Parathyroid adenoma (tissue), 2 donors: ENCODE data around the gene RORB.

Experiments
- H2AFZ ChIP-seq: fragments of 300-600 bp; sonication (generic); one replicate; pipeline ENCODE4 v1.7.0; 2017; ENCODE audit warnings: antibody characterized with exemption, mild to moderate bottlenecking
- H3K27ac ChIP-seq: fragments of 300-600 bp; sonication (generic); one replicate; pipeline ENCODE4 v1.7.0; 2017
- H3K27me3 ChIP-seq: fragments of 300-600 bp; sonication (generic); one replicate; pipeline ENCODE4 v1.7.0; 2017; ENCODE audit warnings: low read length; ENCODE audit not compliant: control insufficient read depth, insufficient read depth
- H3K36me3 ChIP-seq: fragments of 300-600 bp; sonication (generic); one replicate; pipeline ENCODE4 v1.7.0; 2017; ENCODE audit warnings: low read length; ENCODE audit not compliant: control insufficient read depth, insufficient read depth
- H3K4me1 ChIP-seq: fragments of 300-600 bp; sonication (generic); one replicate; pipeline ENCODE4 v1.7.0; 2017; ENCODE audit warnings: control low read depth
- H3K4me2 ChIP-seq: fragments of 300-600 bp; sonication (generic); one replicate; pipeline ENCODE4 v1.7.0; 2017; ENCODE audit warnings: low read length
- H3K4me3 ChIP-seq: fragments of 300-600 bp; sonication (generic); one replicate; pipeline ENCODE4 v1.7.0; 2017; ENCODE audit warnings: low read depth, low read length
- H3K79me2 ChIP-seq: fragments of 300-600 bp; sonication (generic); one replicate; pipeline ENCODE4 v1.7.0; 2017; ENCODE audit warnings: control low read depth
- H3K9ac ChIP-seq: fragments of 300-600 bp; sonication (generic); one replicate; pipeline ENCODE4 v1.7.0; 2017; ENCODE audit warnings: mild to moderate bottlenecking
- H3K9me3 ChIP-seq: fragments of 300-600 bp; sonication (generic); one replicate; pipeline ENCODE4 v1.7.0; 2017; ENCODE audit warnings: low read length; ENCODE audit not compliant: control insufficient read depth
- TF ChIP-seq, protein P1 (sequence below): fragments of 300-600 bp; sonication (generic); IDR thresholded peaks from one replicate; pipeline ENCODE4 v1.7.0; 2017; ENCODE audit warnings: antibody characterized with exemption, mild to moderate bottlenecking
- donor health status: primary hyperparathyroidism.

RORB gene

DNA sequence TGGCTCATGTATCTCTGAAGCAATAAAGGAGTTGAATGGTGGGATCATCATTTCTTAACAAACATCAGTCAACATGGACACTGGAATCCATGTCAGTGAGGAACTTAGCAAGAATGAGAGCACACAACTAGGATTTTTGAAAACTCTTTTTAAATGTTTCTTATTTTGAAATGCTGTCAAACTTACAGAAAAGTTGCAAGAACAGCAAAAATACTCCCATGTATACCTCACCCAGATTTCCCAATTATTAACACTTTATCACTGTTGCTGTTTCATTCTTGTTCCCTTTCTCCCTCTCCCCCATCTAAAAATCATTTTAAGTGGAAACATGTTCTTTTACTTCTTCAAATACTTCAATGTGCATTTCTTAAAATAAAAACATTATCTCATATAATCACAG, 65.5 kb downstream of the RORB start:
- Histone ChIP-seq H3K27ac (no peak overlapping the region), H3K9ac (no peak overlapping the region), H3K79me2 (no peaks in the 10 kb centered on the region), H3K4me2 (no peak overlapping the region), H3K4me1 (no peaks in the 10 kb centered on the region), H2AFZ (no peak overlapping the region), H3K36me3 (no peaks in the 10 kb centered on the region), H3K9me3 (no peaks in the 10 kb centered on the region), H3K27me3 (no peaks in the 10 kb centered on the region), H3K4me3 (no peak overlapping the region)
- TF ChIP-seq, protein P1, sequence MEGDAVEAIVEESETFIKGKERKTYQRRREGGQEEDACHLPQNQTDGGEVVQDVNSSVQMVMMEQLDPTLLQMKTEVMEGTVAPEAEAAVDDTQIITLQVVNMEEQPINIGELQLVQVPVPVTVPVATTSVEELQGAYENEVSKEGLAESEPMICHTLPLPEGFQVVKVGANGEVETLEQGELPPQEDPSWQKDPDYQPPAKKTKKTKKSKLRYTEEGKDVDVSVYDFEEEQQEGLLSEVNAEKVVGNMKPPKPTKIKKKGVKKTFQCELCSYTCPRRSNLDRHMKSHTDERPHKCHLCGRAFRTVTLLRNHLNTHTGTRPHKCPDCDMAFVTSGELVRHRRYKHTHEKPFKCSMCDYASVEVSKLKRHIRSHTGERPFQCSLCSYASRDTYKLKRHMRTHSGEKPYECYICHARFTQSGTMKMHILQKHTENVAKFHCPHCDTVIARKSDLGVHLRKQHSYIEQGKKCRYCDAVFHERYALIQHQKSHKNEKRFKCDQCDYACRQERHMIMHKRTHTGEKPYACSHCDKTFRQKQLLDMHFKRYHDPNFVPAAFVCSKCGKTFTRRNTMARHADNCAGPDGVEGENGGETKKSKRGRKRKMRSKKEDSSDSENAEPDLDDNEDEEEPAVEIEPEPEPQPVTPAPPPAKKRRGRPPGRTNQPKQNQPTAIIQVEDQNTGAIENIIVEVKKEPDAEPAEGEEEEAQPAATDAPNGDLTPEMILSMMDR: no peak

DNA sequence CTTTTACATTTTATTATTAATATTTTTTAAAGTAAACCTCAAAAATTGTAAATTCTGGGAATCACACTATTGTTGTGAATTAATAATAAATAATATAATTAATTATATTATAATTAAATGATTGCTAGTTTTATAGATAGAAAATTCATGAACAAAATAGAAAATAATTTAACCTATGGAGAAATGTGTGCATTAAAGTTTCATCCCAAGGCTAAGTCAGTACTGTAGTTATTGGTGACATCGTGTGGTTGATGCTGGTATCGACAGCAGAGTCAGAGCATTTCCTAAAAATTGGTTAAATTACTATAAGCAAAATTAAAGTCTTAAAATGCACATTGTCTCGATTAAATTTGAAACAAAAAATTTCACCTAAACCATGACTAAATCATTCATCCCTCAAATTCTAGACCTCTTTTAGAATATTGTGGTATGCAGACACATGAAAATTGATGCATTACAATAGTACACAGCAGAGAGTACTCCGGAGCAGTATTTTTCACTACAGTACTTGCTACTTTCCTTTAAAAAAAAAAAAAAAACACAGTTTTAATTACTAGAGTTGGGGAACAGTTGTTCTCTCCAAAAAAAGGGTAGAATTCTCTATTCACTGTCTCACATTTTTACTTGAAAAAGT, 73.9 kb downstream of the RORB start:
- Histone ChIP-seq H3K36me3 (no peaks in the 10 kb centered on the region), H3K9me3 (no peaks in the 10 kb centered on the region), H2AFZ (no peak overlapping the region), H3K79me2 (no peaks in the 10 kb centered on the region), H3K27ac (no peak overlapping the region), H3K4me1 (no peaks in the 10 kb centered on the region), H3K4me3 (no peak overlapping the region), H3K27me3 (no peaks in the 10 kb centered on the region), H3K9ac (no peak overlapping the region), H3K4me2 (no peak overlapping the region)
- TF ChIP-seq, protein P1: peak; percentile 54

DNA sequence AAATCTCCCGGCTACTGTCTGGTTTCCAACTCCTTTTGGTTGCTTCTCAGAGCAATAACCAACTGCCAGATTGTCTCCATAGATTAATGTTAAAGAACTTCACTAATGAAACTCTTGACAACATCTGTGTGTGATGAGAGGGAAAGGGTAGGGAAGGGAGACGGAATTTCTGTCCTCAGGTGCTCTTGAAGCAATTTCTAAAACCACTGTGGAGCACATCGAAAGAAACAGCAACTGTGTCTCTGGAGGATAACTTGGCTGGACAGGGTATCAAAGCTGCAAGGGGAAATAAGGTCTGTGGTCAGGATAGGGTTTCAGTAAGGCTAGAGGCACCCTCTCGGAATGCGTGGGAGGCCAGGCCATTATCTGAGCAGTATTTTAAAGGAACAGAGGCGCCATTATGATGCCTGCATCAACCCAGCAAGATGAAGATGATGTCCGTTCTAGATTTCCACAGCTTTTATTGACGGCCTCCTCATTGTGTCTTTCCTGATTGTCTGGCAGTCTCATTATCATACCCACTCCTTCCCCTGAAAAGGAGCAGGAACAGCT, 76.6 kb downstream of the RORB start:
- H3K9ac ChIP-seq: no peak overlapping the region
- no peaks in the 10 kb centered on the region for H3K4me1 ChIP-seq
- no peak overlapping the region for H3K4me2 ChIP-seq
- H3K36me3 ChIP-seq: no peaks in the 10 kb centered on the region
- TF ChIP-seq, protein P1: no peak
- no peak overlapping the region for H3K27ac ChIP-seq
- H3K9me3 ChIP-seq: no peaks in the 10 kb centered on the region
- no peak overlapping the region for H3K4me3 ChIP-seq
- H2AFZ ChIP-seq: no peak overlapping the region
- no peaks in the 10 kb centered on the region for H3K79me2 ChIP-seq
- H3K27me3 ChIP-seq: no peaks in the 10 kb centered on the region

GRCh38 chr9:74576176-74576575, 79.0 kb downstream of the RORB start:
- Histone ChIP-seq H3K36me3 (no peaks in the 10 kb centered on the region), H3K4me3 (no peak overlapping the region), H3K9ac (no peak overlapping the region), H3K79me2 (no peaks in the 10 kb centered on the region), H2AFZ (no peak overlapping the region), H3K4me2 (no peak overlapping the region), H3K27me3 (no peaks in the 10 kb centered on the region), H3K9me3 (no peaks in the 10 kb centered on the region), H3K4me1 (no peaks in the 10 kb centered on the region), H3K27ac (no peak overlapping the region)
- TF ChIP-seq, protein P1: no peak

DNA sequence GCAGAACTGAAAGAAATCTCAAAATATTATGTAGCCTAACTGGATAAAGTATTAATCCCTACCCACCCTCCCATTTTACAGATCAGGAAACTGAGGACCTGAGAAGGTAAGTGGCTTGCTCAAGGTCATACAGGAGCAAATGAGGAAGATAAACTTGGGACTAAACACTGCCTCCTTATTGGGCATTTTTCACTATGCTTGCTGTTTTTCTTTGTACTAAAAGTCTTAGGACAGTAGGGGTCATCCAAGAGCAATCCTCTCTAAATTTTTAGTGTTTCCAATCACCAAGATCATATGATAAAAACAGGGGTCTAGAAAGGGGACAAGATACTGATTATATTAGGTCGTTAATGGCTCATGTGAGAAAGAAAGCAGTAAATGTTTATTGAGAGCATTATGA, 80.8 kb downstream of the RORB start:
- no peaks in the 10 kb centered on the region for H3K27me3 ChIP-seq
- no peaks in the 10 kb centered on the region for H3K4me1 ChIP-seq
- TF ChIP-seq, protein P1: peak; percentile 13

More for the DNA sequence above, 80.8 kb downstream of the RORB start:
- no peak overlapping the region for H3K27ac ChIP-seq
- no peaks in the 10 kb centered on the region for H3K79me2 ChIP-seq
- H3K4me3 ChIP-seq: no peak overlapping the region
- no peaks in the 10 kb centered on the region for H3K9me3 ChIP-seq
- no peak overlapping the region for H2AFZ ChIP-seq
- no peak overlapping the region for H3K9ac ChIP-seq
- H3K4me2 ChIP-seq: no peak overlapping the region
- H3K36me3 ChIP-seq: no peaks in the 10 kb centered on the region
